Adipose tissue (tissue), 3 donors: Measurements from ENCODE around the gene S100A16. TPM values are rescaled to one million over a fixed set of nuclear protein-coding genes. Genes with fewer than 3 reads are reported as not detected.
"Not testable (repeated sequence)": the region's sequence is repeated elsewhere in the genome, so short reads cannot be mapped to it uniquely, and the experiment has no call there.

ENCODE experiments used
- H3K27ac ChIP-seq: one replicate; pipeline ENCODE4 v1.5.1; 2013; ENCODE audit warnings: low read depth, low read length
- WGBS, 3 donors: extraction: QIAGEN DNeasy Blood & Tissue Kit; methylation state at CpG; one replicate each; pipeline ENCODE4 v1.1.7; 2013; 5-methylcytosine and 5-hydroxymethylcytosine counted together
- polyA plus RNA-seq, 3 donors: library from polyadenylated mRNA; stranded (reverse); fragments of 200-250 nt; gene quantifications; one replicate each; pipeline ENCODE4 v1.2.3, GENCODE V29; 2013
- donor health status: healthy with polysubstance abuse.
- donor health status: Bipolar disorder and iron deficiency.
- donor health status: healthy.

S100A16 gene
- polyA plus RNA-seq, 3 donors: 30.9 to 175 (median 160) TPM

DNA sequence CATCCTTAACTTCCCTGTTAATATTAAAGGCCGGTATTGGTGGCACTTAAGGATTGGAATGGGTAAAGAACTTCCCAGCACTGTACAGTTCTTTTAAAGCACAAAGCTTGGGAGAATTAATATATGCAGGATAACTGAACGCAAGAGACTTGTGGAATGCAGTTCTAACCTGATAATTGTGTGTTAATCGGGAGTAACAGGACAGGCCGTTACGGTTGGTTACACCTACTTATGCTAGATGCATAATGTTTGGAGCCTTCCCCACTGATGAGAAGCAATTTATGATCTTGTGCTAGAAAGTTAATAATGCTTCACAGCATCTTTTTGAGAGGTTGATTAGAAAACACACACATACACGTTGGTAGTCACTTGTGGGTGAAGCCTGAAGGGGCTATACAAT, 27.9 kb upstream of the S100A16 start:
- H3K27ac ChIP-seq: no peak overlapping the region
- 59 to 79% (median 72%) methylated on average over 6 of the region's 6 CpGs for WGBS, 3 donors

DNA sequence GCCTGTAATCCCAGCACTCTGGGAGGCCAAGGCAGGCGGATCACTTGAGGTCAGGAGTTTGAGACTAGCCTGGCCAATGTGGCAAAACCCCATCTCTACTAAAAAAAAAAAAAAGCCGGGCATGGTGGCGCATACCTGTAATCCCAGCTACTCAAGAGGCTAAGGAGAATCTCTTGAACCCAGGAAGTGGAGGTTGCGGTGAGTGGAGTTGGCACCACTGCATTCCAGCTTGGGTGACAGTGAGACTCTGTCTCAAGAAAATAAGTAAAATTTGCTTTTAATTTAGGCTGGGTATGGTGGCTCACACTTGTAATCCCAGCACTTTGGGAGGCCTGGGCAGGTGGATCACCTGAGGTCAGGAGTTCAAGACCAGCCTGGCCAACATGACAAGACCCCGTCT, 27.3 kb upstream of the S100A16 start:
- not testable (repeated sequence) for H3K27ac ChIP-seq
- WGBS, 3 donors: 98 to 100% (median 99%) methylated on average over 5 of the region's 5 CpGs

DNA sequence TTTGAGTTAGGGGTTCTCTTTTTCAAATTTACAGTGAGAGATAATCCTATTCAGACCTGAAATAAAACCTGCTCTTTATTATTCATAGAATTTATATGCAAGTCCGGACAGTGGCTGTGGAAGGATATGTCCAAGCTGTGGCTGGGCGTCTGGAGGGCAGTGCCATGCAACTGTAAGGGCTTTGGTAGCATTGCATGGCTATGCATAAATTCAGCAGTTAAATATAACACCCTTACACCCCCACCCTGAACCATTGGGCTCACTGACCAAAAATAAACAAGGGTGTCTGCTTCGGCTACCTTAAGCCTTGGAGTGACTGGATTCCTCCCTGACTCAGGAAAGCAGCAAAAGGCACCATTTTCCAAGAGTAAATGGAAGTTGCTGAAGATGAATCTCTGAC, 26.3 kb upstream of the S100A16 start:
- 83 to 91% (median 86%) methylated on average over 3 of the region's 3 CpGs for WGBS, 3 donors
- no peak overlapping the region for H3K27ac ChIP-seq

DNA sequence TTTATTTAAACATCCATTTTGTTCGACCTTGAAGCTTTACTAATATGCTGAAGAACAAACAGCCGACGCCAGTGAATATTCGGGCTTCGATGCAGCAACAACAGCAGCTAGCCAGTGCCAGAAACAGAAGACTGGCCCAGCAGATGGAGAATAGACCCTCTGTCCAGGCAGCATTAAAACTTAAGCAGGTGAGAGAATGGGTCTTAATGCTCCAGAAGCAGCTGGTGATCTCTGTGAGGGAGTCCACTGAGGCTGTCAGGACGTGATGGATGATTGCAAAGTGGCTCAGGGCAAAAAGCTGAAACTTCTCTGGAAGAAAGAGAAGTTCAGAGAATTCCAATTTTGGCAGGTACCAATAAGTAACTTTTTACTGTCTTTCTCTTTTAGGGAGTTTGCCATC, 25.3 kb upstream of the S100A16 start:
- no peak overlapping the region for H3K27ac ChIP-seq

DNA sequence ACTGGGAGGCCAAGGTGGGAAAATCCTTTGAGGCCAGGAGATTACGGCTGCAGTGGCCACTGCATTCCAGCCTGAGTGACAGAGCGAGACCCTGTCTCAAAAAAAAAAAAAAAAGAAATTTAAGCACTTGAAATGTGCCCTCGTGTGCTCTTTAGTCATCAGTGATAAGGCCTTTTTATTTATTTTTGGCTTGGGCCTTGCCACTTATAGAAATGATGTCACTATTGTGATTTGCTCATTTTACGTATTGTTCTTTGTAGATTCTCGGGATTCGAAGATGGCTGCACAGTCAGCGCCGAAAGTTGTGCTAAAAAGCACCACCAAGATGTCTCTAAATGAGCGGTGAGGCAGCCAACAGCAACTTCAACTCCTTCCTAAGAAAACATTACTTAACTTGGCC, 23.4 kb upstream of the S100A16 start:
- 91 to 97% (median 93%) methylated on average over 9 of the region's 9 CpGs for whole genome bisulfite sequencing, 3 donors
- no peak overlapping the region for H3K27ac ChIP-seq

More for the DNA sequence above, 25.3 kb upstream of the S100A16 start:
- 26 to 79% (median 77%) methylated on average over 6 of the region's 6 CpGs for WGBS, 3 donors

DNA sequence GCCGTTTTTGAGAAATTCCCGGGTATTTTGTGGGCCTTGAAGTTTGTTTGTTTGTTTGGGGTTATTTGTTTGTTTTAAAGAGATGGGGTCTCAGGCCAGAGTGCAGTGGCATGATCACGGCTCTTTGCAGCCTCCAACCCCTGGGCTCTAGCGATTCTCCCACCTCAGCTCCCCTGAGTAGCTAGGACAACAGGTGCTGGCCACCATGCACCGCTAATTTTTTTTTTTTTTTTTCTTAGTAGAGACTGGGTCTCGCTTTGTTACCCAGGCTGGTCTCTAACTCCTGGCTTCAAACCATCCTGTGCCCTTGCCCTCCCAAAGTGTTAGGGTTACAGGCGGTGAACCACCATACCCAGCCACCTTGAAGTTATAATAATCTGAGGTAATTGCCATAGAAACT, 22.9 kb upstream of the S100A16 start:
- WGBS, 3 donors: 71 to 89% (median 89%) methylated on average over 7 of the region's 7 CpGs
- H3K27ac ChIP-seq: no peak overlapping the region

DNA sequence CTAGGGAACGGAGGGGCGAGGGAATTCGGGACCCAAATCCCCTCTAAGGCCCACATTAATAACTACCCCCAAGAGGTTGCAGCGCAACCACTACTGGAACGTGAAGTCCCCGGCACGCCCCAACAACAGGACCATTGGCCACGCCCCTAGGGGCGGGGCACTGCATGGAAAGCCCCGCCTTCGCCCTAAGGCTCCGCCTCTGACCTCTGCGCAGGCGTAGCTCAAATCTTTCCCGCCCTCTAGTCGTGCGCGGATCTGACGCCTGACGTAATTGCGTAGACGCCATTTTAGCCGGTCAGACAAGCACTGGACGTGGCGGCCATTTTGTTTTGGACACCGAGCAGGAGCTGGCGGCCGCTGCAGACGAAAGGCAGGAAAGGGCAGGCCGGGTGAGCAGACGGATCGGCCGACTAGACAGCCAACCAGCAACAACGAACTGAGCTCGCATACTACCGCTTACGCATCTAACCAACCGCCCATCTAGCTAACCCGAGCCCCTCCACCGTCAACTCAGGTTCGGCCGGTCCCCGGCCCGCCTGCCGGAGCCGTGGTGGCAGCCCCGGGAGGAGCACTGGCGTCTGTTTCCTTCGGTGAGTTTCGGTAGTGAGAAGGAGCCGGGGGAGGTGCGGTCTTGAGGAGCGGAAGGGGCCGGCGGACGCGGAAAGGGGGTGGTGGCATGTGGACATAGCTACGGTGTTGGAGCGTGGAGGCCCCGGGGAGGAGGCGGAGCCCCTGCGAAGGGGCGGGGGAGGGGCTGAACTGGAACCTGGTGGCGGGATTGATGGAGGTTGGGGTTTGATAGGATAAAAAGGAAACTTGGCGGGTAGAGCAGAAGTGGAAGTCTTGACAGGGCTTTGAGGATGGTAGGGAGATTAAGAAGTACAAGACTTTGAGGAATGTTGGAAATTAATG, 21.1 kb upstream of the S100A16 start, which contains the start of gene CHTOP:
CHTOP (plus strand) TSS at position 313 of the 912 bp plus-strand sequence. CDS start 2,523 bp downstream, outside the sequence.
- H3K27ac ChIP-seq: peak within 1 kb of the TSS; percentile 63
- 1 to 2% (median 2%) methylated on average over 65 of the region's 65 CpGs for WGBS, 3 donors

DNA sequence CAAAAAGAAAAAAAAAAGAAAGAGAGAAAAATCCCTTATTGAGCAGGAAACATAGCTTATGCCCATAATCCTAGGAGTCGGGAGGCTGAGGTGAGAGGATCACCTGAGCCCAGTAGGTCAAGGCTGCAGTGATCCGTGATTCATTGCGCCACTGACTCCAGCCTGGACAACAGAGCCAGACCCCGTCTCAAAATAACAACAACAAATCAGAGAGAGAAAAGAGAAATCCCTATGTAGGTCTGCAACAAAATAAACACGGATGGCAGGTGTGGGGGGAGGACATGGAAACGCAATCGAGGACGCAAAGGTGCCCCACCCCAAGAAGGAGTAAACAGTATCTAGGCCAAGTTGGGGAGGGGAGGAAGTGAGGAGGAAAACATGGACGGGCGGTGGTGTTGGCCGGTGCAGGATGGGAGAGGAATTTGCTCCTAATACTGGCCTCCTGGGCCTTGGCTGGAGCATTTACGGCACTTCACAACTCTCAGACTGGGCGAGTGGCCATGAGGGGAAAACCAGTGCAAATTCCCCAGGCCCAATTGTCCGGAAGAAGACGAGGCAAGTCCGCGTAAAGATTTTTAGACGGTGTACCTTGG, 20.3 kb upstream of the S100A16 start:
- 43 to 47% (median 44%) methylated on average over 18 of the region's 18 CpGs for WGBS, 3 donors

DNA sequence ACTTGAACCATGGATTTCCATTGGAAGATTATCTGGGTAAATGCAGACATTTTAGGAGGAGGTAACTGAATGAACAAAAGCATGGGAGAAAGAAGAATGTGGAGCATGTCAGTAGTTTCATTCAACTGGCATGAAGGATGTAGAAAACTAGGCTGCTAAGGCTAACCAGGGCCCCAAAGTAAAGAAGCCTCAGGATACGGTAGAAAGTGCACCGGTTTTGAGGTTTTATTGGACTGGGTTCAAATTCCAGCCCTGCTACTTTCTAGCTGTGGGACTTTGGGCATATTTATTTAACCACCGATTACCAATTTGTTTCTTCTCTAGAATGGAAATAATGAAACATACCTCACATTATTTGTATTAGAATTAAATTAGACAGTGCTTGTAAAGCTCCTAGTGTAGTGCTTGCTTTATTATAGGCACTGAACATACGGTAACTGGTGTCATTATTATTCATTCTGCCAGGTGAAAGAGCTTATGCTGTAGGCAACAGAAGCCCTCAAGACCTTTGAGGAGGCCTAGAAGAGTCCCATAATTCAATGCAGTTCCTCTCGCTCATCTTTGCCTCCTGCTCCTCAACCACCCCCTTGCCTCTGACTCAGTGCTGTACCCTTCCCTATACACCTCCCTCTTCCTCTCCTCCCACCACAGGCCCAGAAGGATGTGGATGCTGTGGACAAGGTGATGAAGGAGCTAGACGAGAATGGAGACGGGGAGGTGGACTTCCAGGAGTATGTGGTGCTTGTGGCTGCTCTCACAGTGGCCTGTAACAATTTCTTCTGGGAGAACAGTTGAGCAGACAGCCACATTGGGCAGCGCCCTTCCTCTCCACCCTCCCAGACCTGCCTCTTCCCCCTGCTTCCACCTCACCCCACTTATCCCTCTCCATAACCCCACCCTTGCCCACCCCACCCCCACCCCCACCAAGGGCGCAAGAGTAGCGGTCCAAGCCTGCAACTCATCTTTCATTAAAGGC, 18.4 kb upstream of the S100A16 start:
- 77 to 81% (median 78%) methylated on average over 10 of the region's 10 CpGs for WGBS, 3 donors
- H3K27ac ChIP-seq: no peak overlapping the region

More for the DNA sequence above, 20.3 kb upstream of the S100A16 start:
- H3K27ac ChIP-seq: no peak overlapping the region

DNA sequence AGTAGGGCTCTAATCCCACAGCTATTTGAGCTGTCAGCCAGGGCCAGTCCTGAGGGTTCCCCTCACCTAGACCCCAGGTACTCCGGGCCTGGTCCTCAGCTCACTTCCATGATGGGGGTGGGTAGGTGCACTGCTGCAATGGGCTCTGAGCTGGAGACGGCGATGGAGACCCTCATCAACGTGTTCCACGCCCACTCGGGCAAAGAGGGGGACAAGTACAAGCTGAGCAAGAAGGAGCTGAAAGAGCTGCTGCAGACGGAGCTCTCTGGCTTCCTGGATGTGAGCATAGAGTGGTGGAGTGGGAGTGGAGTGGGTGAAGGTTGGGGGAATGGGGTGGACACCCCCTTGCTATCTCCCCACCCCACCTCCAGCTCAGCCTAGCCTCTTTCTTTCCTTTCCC, 17.4 kb upstream of the S100A16 start:
- no peak overlapping the region for H3K27ac ChIP-seq
- 83 to 92% (median 91%) methylated on average over 7 of the region's 7 CpGs for WGBS, 3 donors

DNA sequence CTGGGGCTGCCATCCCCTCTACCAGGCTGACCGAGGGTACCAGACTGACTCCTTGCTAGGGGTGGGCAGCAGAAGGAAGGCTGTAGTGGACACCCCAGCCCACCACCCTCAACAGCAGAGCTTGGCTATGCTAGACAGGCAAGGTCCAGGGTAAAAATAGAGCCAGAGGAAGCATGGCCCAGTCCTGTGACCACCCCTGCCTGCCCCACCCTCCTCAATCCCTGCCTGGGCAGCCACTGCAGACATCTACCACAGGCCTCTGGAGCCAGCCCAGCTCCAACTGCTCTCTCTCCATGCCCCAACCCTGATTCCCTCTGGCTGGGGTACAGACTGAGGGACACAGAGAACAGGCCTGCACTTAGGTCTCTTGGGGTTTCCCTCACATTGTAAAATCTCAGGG, 17.0 kb upstream of the S100A16 start:
- 100% methylated on average over 1 of the region's 1 CpG for WGBS, 3 donors
- no peak overlapping the region for H3K27ac ChIP-seq

DNA sequence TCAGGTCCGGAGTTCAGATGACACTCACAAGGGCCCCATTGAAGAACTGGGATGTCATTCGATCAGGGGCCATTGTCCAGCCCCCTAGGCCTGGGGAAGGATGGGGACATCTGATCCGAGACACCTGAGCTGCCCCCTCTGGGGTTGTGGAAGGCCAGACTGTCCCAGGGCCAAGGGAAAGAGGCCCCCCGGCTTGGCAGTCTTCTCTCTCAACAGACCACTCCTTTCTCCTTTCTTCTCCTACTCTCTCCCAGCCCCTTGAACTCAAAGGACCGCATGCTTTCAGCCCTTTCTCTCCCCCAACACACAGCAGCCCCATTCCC, 16.4 kb upstream of the S100A16 start:
- WGBS, 3 donors: 79 to 88% (median 87%) methylated on average over 5 of the region's 5 CpGs
- no peak overlapping the region for H3K27ac ChIP-seq

DNA sequence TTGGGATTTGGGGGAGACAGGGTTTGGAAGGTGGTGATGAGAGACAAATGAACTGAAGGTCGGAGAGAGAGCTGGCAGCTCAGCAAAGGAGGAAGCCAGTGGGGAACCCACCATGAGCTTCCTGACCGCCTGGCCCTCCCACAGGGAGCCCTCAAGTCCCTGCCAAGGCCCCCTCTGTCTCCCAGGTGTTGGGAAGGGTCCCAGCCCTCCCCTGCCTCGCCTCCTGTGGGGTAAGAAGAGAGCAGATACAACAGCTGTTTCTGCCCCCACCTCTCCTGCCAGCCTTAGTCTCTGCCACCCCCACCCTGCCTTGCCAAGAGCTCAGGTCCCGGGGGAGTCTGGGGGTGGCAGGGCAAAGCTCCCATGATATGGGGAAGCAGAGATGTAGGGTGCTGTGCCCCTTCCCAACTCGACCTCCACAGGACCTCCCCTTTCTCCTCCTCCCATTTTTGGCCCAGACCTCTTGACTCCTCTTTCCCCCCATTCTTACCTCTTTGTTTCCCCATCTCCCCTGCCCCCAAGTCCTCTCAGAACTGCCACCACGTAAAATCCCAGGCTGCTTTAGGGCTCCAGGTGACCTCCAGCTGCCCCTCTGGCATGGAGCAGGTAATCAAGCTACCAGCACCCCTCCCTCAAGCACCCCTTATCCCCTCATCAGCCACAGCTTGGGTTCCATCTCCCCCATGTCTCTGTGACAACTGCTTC, 15.9 kb upstream of the S100A16 start:
- H3K27ac ChIP-seq: no peak overlapping the region
- 72 to 86% (median 74%) methylated on average over 6 of the region's 6 CpGs for WGBS, 3 donors

DNA sequence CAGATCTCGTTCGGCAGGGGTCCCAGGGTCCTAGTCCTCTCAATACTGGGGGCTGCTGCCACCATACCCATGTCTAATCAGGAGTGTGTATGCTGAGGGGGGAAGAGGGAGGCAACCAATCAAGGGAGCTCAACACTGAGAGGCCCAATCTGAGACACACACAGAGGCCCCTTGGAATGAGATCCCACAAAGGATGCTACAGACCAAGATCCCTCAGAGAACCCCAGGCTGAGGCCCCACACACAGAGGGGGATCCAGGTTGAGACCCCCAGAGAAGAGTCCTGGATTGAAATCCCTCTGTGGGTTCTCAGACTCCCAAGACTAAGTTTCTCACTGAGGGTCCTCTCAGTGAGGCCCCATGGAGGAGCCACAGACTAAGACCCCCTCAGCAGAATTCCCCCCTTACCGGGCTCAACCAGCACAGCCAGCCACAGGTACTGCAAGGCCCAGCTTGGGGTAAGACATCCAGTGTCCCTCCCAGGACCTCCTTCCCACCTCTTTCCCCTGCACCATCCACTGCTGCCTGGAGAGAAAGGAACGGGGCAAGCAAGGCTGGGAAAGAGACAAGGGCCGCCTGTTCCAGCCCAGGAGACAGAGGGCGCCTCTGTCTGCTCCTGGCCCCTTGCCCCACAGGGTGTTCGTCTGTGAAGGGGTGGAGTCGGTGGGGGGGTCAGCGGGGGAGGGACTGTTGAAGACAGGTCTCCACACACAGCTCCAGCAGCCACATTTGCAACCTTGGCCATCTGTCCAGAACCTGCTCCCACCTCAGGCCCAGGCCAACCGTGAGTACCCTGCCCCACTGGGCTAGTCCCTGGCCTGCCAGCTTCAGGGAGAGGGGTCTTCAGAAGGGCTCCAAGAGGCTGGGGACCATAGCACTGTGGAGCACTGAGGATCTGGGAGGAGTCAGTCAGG, 15.0 kb upstream of the S100A16 start, which contains the start of gene S100A1:
S100A1 (plus strand) TSS at position 720 of the 912 bp plus-strand sequence. CDS start 2,088 bp downstream, outside the sequence.
- WGBS, 3 donors: 55 to 65% (median 64%) methylated on average over 10 of the region's 10 CpGs

DNA sequence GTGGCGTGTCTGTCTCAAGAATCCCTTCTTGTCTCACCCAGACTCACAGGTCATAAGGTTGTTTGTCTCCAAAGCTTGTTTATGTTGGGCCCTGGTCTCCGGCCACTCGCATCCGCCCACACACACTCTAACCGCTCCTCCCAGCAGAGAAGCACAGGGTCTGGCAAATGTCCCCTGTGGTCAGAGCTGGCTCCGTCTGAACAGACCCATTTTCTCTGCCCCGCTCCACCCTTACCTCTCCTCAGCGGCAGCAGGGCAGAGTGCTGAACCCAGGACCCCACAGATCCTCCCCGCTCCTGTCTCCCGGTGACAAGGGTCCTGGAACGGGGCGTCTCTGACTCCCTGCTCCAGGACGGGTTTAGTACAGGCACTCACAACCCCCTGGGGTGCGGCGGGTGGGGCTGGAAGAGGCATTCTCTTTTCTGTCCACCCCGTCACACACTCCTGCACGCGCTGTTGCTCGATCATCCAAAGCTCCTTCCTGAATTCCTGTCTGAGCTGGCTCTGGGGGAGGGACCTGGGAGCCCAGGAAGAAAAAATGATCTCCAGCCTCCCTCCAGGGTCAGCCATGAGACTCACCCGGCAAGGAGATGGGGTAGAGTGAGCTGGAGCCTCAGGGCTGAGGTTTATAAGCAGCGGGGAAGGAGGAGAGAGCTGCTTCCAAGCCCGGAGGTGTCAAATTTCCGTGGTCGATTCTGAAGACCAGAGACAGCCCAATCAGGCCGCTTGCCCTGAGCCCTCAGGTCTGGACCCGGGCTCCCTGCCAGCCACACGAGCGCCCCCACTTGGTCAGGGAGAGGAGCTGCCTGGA, 14.2 kb upstream of the S100A16 start, which contains the start of gene S100A13:
S100A13 (minus strand) TSS at position 602 of the 811 bp plus-strand sequence. CDS start 1,033 bp downstream, outside the sequence.
- 9 to 19% (median 11%) methylated on average over 27 to 28 of the region's 28 CpGs for WGBS, 3 donors

More for the DNA sequence above, 15.0 kb upstream of the S100A16 start, which contains the start of gene S100A1:
- H3K27ac ChIP-seq: no peak within 1 kb of the TSS

DNA sequence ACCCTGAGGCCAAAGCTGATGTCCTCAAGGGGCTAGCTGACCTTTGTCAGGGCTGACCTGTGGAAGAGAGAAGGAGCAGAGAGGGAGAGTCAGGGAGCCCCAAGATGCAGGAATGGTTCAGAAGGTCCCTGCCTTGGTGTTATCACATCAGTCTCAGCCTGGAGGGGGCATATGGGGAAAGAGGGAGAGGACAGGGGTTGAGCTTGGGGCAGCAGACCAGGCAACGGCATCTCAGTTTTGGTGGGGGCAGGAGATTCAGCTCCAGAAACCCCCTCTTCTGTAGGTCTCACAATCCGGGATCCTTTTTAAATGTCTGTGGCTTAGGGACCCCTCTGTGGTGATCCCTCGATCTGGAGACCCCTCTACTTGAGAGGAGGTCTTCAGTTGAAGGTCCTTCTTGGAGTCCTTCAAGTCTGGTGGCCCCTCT, 13.6 kb upstream of the S100A16 start:
- peak overlapping the region; percentile 7 for H3K27ac ChIP-seq
- WGBS, 3 donors: 47 to 66% (median 51%) methylated on average over 3 of the region's 3 CpGs

More for the DNA sequence above, 14.2 kb upstream of the S100A16 start, which contains the start of gene S100A13:
- H3K27ac ChIP-seq: peak within 1 kb of the TSS; percentile 7
